HUES6 (cell line): ENCODE results near the gene PMEPA1.

Experiments used
- H3K27ac ChIP-seq: 2 replicates; pipeline ENCODE4 v1.7.0; 2013; ENCODE audit warnings: low read depth, mild to moderate bottlenecking, low read length, inconsistent platforms
- H3K27me3 ChIP-seq: 2 replicates; pipeline ENCODE4 v1.6.1; 2013; ENCODE audit warnings: low read length; ENCODE audit not compliant: control insufficient read depth, insufficient read depth
- H3K36me3 ChIP-seq: 2 replicates; pipeline ENCODE4 v1.6.1; 2013; ENCODE audit warnings: low read length; ENCODE audit not compliant: control insufficient read depth, insufficient read depth
- H3K4me1 ChIP-seq: 2 replicates; pipeline ENCODE4 v1.6.1; 2013; ENCODE audit warnings: low read length; ENCODE audit not compliant: control insufficient read depth, insufficient read depth
- H3K4me3 ChIP-seq: 2 replicates; pipeline ENCODE4 v1.5.1; 2013; ENCODE audit warnings: low read depth, low read length
- H3K9ac ChIP-seq: one replicate; pipeline ENCODE4 v1.6.1; 2013; ENCODE audit warnings: mild to moderate bottlenecking, low read length
- H3K9me3 ChIP-seq: 2 replicates; pipeline ENCODE4 v1.6.1; 2013; ENCODE audit warnings: low read depth, low read length; ENCODE audit not compliant: control insufficient read depth, insufficient read depth

PMEPA1 gene

GRCh38 chr20:57736738-57737347 is 27.0 kb upstream of the PMEPA1 start:
- Histone ChIP-seq H3K9me3 (no peaks in the 10 kb centered on the region), H3K36me3 (no peaks in the 10 kb centered on the region), H3K27ac (no peak overlapping the region), H3K4me3 (no peak overlapping the region), H3K4me1 (peaks cover 14% of the 10 kb centered on the region), H3K27me3 (no peaks in the 10 kb centered on the region), H3K9ac (no peak overlapping the region)

- H3K27me3 ChIP-seq = no peaks in the 10 kb centered on the region
- H3K36me3 ChIP-seq = no peaks in the 10 kb centered on the region
- H3K4me1 ChIP-seq = peaks cover 14% of the 10 kb centered on the region
- no peak overlapping the region for H3K9ac ChIP-seq
- H3K4me3 ChIP-seq = no peak overlapping the region
- H3K9me3 ChIP-seq = no peaks in the 10 kb centered on the region
- no peak overlapping the region for H3K27ac ChIP-seq
These were observed 26.3 kb upstream of the PMEPA1 start for GRCh38 chr20:57735831-57736737.

GRCh38 chr20:57734754-57735153 is 24.9 kb upstream of the PMEPA1 start:
- Histone ChIP-seq H3K27ac (no peak overlapping the region), H3K4me1 (peaks cover 14% of the 10 kb centered on the region), H3K9ac (no peak overlapping the region), H3K9me3 (no peaks in the 10 kb centered on the region), H3K36me3 (no peaks in the 10 kb centered on the region), H3K4me3 (no peak overlapping the region), H3K27me3 (no peaks in the 10 kb centered on the region)

- Histone ChIP-seq H3K27me3 (no peaks in the 10 kb centered on the region), H3K4me3 (no peak overlapping the region), H3K9ac (no peak overlapping the region), H3K4me1 (peaks cover 16% of the 10 kb centered on the region), H3K36me3 (no peaks in the 10 kb centered on the region), H3K9me3 (no peaks in the 10 kb centered on the region), H3K27ac (no peak overlapping the region)
These were observed 22.4 kb upstream of the PMEPA1 start for GRCh38 chr20:57732226-57732625.

GRCh38 chr20:57728762-57729161 is 18.9 kb upstream of the PMEPA1 start:
- no peak overlapping the region for H3K27ac ChIP-seq
- no peaks in the 10 kb centered on the region for H3K36me3 ChIP-seq
- no peaks in the 10 kb centered on the region for H3K9me3 ChIP-seq
- no peaks in the 10 kb centered on the region for H3K27me3 ChIP-seq
- H3K4me1 ChIP-seq = peaks cover 3% of the 10 kb centered on the region; the same call in 1 of the 2 replicates
- H3K9ac ChIP-seq = no peak overlapping the region
- no peak overlapping the region for H3K4me3 ChIP-seq

GRCh38 chr20:57727863-57728262 is 18.0 kb upstream of the PMEPA1 start:
- peaks cover 7% of the 10 kb centered on the region for H3K4me1 ChIP-seq
- H3K27ac ChIP-seq = no peak overlapping the region
- H3K9ac ChIP-seq = no peak overlapping the region
- no peaks in the 10 kb centered on the region for H3K36me3 ChIP-seq
- H3K27me3 ChIP-seq = no peaks in the 10 kb centered on the region
- no peaks in the 10 kb centered on the region for H3K9me3 ChIP-seq
- H3K4me3 ChIP-seq = no peak overlapping the region

- H3K4me3 ChIP-seq = no peak overlapping the region
- H3K27me3 ChIP-seq = no peaks in the 10 kb centered on the region
- H3K4me1 ChIP-seq = peaks cover 12% of the 10 kb centered on the region
- H3K9ac ChIP-seq = no peak overlapping the region
- H3K36me3 ChIP-seq = no peaks in the 10 kb centered on the region
- H3K9me3 ChIP-seq = no peaks in the 10 kb centered on the region
- H3K27ac ChIP-seq = no peak overlapping the region
These were observed 15.8 kb upstream of the PMEPA1 start for GRCh38 chr20:57725636-57726035.

GRCh38 chr20:57724610-57725405 is 15.0 kb upstream of the PMEPA1 start:
- Histone ChIP-seq H3K4me3 (no peak overlapping the region), H3K36me3 (no peaks in the 10 kb centered on the region), H3K27ac (no peak overlapping the region), H3K27me3 (no peaks in the 10 kb centered on the region), H3K4me1 (peaks cover 12% of the 10 kb centered on the region), H3K9ac (no peak overlapping the region), H3K9me3 (no peaks in the 10 kb centered on the region)

- Histone ChIP-seq H3K4me1 (peaks cover 15% of the 10 kb centered on the region), H3K4me3 (no peak overlapping the region), H3K27me3 (no peaks in the 10 kb centered on the region), H3K9ac (no peak overlapping the region), H3K36me3 (no peaks in the 10 kb centered on the region), H3K9me3 (no peaks in the 10 kb centered on the region), H3K27ac (no peak overlapping the region)
These were observed 14.0 kb upstream of the PMEPA1 start for GRCh38 chr20:57723816-57724215.

- Histone ChIP-seq H3K27me3 (no peaks in the 10 kb centered on the region), H3K9ac (no peak overlapping the region), H3K36me3 (no peaks in the 10 kb centered on the region), H3K9me3 (no peaks in the 10 kb centered on the region), H3K27ac (no peak overlapping the region), H3K4me3 (no peak overlapping the region), H3K4me1 (peaks cover 23% of the 10 kb centered on the region)
These were observed 10.1 kb upstream of the PMEPA1 start for GRCh38 chr20:57719951-57720350.
